Measurements from ENCODE around the gene KHK. TPM values are rescaled to one million over a fixed set of nuclear protein-coding genes. Genes with fewer than 3 reads are reported as not detected.

The KHK gene
- total and polyA plus RNA-seq, 9 of the 15 experiments (the other 6 are each of a cell fraction or from before 2014, with no cell fraction given): 1.5 to 10.7 (median 5.2) TPM

DNA sequence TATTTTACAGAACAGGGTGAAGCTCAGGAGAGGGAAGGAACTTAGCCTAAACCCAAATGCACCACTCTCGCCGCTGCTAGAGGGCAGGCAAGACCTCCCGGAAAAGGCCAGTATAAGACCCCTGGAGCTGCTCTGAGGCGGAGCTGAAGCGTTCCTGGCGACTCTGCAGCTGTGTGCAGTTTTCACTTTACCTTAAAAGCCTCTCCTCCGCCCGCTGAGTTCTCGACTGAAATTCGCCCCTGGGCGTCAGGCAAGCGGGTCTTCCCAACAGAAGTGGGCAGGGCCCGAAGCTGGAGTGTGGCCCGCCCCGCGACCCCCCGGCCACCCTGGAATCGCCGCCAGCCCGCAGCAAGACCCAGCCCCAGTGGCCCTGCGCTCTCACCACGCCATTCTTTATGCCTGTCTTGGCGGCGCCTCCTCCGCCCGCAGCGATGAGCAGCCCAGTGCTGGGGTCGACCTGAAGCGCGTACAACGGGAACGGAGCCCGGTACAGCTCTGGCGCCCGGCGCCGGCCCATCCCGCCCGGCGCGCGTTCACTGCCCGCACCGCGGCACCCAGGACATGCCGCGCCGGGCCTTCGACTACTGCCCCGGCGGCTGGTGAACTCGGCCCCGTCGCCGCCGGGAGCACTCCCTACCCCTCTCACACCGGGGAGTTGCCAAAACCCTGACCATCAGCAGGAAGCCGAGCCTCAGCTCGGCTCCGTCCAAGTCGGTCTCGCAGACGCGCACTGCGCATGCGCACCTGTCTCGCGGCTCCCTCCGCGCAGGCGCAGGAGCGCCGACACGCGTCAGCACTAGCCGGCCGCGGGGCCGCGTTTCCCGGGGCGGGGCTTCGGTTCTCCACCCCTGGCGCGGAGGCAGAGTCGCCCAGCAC lies 47.6 kb downstream of the KHK start, which contains the start of gene PREB (continued):
- TF ChIP-seq, protein P1, sequence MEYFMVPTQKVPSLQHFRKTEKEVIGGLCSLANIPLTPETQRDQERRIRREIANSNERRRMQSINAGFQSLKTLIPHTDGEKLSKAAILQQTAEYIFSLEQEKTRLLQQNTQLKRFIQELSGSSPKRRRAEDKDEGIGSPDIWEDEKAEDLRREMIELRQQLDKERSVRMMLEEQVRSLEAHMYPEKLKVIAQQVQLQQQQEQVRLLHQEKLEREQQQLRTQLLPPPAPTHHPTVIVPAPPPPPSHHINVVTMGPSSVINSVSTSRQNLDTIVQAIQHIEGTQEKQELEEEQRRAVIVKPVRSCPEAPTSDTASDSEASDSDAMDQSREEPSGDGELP (CRISPR knock-in tag; IDR thresholded peaks at IDR 0.05; ENCODE audit: borderline replicate concordance): peak; percentile 37
- no peak for TF ChIP-seq NR2C2 (CRISPR knock-in tag; IDR thresholded peaks at IDR 0.05)
- no peak for TF ChIP-seq NR2C2 (tag; IDR thresholded peaks at IDR 0.05)
- TF ChIP-seq TAF9B (IDR thresholded peaks at IDR 0.05; ENCODE audit: partially characterized antibody): no peak
- peak; percentile 80 for TF ChIP-seq CREB1 (IDR thresholded peaks at IDR 0.05)
- peak; percentile 82 for TF ChIP-seq CREB1 (CRISPR knock-in tag; IDR thresholded peaks at IDR 0.05)
- peak; percentile 87; the same call in 1 of the 2 replicates for TF ChIP-seq MBD2 (IDR thresholded peaks at IDR 0.05; ENCODE audit: borderline replicate concordance, low read depth)
- TF ChIP-seq ZNF778 (CRISPR knock-in tag; IDR thresholded peaks at IDR 0.05): no peak
- TF ChIP-seq, protein P2, sequence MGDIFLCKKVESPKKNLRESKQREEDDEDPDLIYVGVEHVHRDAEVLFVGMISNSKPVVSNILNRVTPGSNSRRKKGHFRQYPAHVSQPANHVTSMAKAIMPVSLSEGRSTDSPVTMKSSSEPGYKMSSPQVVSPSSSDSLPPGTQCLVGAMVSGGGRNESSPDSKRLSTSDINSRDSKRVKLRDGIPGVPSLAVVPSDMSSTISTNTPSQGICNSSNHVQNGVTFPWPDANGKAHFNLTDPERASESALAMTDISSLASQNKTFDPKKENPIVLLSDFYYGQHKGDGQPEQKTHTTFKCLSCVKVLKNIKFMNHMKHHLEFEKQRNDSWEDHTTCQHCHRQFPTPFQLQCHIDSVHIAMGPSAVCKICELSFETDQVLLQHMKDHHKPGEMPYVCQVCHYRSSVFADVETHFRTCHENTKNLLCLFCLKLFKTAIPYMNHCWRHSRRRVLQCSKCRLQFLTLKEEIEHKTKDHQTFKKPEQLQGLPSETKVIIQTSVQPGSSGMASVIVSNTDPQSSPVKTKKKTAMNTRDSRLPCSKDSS (IDR thresholded peaks at IDR 0.05; ENCODE audit: low read depth, partially characterized antibody): no peak
- TF ChIP-seq GMEB1 (CRISPR knock-in tag; IDR thresholded peaks at IDR 0.05): peak; percentile 34
- 0 out of 2 replicates have a peak, but pooled peaks have one; percentile 36 for TF ChIP-seq ERF (CRISPR knock-in tag; IDR thresholded peaks at IDR 0.05)
- 0 out of 2 replicates have a peak, but pooled peaks have one; percentile 21 for TF ChIP-seq HDAC2 (IDR thresholded peaks at IDR 0.05)
- no peak for TF ChIP-seq RFX7 (CRISPR knock-in tag; IDR thresholded peaks at IDR 0.05)
- no peak for TF ChIP-seq ZNF586 (CRISPR knock-in tag; conservative IDR thresholded peaks at IDR 0.05)
- peak; percentile 90; the same call in 1 of the 2 replicates for TF ChIP-seq KAT7 (CRISPR knock-in tag; IDR thresholded peaks at IDR 0.05; ENCODE audit: borderline replicate concordance)
- no peak for TF ChIP-seq ZKSCAN3 (CRISPR knock-in tag; IDR thresholded peaks at IDR 0.05)
- 0 out of 2 replicates have a peak, but pooled peaks have one; percentile 21 for TF ChIP-seq USF1 (CRISPR knock-in tag; IDR thresholded peaks at IDR 0.05)
- TF ChIP-seq, protein P3, sequence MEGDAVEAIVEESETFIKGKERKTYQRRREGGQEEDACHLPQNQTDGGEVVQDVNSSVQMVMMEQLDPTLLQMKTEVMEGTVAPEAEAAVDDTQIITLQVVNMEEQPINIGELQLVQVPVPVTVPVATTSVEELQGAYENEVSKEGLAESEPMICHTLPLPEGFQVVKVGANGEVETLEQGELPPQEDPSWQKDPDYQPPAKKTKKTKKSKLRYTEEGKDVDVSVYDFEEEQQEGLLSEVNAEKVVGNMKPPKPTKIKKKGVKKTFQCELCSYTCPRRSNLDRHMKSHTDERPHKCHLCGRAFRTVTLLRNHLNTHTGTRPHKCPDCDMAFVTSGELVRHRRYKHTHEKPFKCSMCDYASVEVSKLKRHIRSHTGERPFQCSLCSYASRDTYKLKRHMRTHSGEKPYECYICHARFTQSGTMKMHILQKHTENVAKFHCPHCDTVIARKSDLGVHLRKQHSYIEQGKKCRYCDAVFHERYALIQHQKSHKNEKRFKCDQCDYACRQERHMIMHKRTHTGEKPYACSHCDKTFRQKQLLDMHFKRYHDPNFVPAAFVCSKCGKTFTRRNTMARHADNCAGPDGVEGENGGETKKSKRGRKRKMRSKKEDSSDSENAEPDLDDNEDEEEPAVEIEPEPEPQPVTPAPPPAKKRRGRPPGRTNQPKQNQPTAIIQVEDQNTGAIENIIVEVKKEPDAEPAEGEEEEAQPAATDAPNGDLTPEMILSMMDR (IDR thresholded peaks at IDR 0.05 in 2 of 3, conservative IDR thresholded peaks at IDR 0.05 in 1 of 3; ENCODE audit: insufficient read depth in 2 of 3, low read depth in 1 of 3, low read length in 3 of 3): peak; percentile 47 to 52 (median 50); a peak in 5 of 6 replicates
- no peak for TF ChIP-seq ASH1L (IDR thresholded peaks at IDR 0.05; ENCODE audit: borderline replicate concordance, low read depth, partially characterized antibody)
- no peak for TF ChIP-seq FOXP1 (CRISPR knock-in tag; IDR thresholded peaks at IDR 0.05)
- TF ChIP-seq FIP1L1 (IDR thresholded peaks at IDR 0.05; ENCODE audit: low read depth, low read length, poor library complexity, severe bottlenecking): peak; percentile 57
